Measurements from ENCODE around the gene CTCF.

CTCF gene

DNA sequence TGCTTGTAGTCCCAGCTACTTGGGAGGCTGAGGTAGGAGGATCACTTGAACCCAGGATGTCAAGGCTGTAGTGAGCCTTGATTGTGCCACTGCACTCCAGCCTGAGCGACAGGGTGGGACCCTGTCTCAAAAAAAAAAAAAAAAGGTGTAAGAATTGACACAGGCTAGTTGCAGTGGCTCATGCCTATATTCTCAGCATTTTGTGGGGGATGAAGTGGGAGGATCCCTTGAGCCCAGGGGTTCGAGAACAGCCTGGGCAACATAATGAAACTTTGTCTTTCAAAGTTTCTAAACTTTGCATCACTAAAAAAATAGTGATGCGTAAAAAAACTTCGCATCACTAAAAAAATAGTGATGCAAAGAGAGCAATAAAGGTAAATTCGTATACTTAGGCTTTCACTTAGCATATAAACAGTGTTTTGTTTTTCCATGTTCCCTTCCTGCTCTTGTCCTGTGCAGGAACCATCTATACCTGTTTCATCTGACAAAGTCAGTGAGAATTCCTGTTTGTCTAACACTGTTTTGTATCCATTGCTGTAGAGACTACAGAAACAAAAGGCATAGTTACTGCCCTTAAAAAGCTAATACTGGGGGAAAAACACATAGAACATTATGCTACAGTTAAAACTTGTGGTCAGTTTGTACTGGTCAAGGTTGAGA lies 32.1 kb downstream of the CTCF start:
- DNase-seq (ENCODE audit: low read depth in 2 of 2, low spot score in 1 of 2): no peak

DNA sequence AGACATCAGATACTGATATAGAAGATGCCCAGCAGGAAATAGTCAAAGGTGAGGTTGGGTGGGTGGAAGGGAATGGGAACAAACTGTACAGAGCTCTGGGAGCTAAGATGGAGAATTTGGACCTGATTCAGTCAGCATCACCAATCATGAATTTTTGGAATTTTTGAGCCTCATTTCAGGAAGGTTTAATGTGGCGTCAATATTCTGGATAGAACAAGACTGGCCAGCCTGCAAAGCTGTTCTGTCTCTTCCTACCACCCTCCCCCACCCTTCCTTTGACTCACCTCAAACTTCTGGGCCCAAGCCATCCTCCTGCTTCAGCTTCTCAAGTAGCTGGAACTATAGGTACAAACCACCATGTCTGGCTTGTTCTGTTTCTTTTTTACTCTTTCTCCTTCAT lies 32.6 kb downstream of the CTCF start:
- no peak for DNase-seq (ENCODE audit: low read depth in 2 of 2, low spot score in 1 of 2)

DNA sequence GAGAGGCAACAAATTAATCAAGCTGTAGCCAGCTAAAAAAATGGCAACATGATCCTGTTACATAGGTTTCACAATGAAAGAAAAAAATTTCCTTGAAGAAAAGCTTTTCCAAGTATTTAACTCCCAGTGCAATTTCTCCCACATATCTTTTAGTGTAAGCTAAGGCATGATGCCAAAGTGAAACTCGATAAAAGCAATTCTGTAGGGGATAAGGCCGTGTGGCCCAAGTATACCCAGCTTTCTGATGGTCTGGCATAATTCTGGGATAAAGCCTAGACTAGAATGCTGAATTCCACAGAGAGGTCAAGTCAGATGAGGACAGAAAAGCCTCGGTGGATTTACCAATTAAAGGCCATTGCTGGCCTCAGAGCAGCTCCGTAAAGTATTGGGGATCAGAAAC lies 36.2 kb downstream of the CTCF start:
- no peak for DNase-seq (ENCODE audit: low read depth in 2 of 2, low spot score in 1 of 2)

DNA sequence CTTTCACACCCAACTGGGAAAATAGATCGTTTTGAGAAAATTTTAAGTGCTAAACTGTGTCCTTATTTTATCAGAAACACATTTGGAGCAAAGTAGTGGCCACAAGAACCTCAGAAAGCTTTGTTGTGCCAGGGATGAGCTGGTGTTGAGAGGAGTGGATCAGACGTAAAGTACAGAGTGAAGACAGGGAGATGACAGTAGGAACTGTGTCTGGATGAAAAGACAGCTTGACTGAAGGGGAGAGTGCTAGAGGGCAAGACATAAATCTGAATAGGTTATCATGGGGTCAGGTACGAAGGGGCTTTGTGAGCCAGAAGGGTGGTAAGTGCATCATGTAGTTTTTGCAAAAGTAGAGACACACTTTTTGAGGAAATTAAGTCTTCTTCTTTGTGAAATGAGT lies 43.3 kb downstream of the CTCF start:
- no peak for DNase-seq (ENCODE audit: low read depth in 2 of 2, low spot score in 1 of 2)

GRCh38 chr16:67606632-67607031 lies 44.3 kb downstream of the CTCF start:
- no peak for DNase-seq (ENCODE audit: low read depth in 2 of 2, low spot score in 1 of 2)

GRCh38 chr16:67608364-67608763 lies 46.0 kb downstream of the CTCF start:
- DNase-seq (ENCODE audit: low read depth in 2 of 2, low spot score in 1 of 2): no peak

GRCh38 chr16:67613808-67614207 lies 51.5 kb downstream of the CTCF start:
- DNase-seq (ENCODE audit: low read depth in 2 of 2, low spot score in 1 of 2): no peak

DNA sequence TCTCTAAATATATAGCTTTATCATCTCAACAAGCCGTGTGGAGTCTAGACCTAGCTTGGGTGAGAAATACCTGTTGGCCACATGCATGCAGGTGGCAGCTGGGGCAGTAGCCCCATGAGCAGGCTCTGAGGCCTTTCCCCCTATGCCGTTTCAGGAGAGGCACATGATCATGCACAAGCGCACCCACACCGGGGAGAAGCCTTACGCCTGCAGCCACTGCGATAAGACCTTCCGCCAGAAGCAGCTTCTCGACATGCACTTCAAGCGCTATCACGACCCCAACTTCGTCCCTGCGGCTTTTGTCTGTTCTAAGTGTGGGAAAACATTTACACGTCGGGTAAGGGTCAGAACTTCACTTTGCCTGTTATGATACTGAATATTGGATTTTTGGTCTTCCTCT lies 65.9 kb downstream of the CTCF start:
- DNase-seq (ENCODE audit: low read depth in 2 of 2, low spot score in 1 of 2): no peak

- no peak for DNase-seq (ENCODE audit: low read depth in 2 of 2, low spot score in 1 of 2)
These were observed 70.3 kb downstream of the CTCF start for GRCh38 chr16:67632415-67633172.

- DNase-seq (ENCODE audit: low read depth in 2 of 2, low spot score in 1 of 2): no peak
These were observed 74.4 kb downstream of the CTCF start for GRCh38 chr16:67636713-67637112.

DNA sequence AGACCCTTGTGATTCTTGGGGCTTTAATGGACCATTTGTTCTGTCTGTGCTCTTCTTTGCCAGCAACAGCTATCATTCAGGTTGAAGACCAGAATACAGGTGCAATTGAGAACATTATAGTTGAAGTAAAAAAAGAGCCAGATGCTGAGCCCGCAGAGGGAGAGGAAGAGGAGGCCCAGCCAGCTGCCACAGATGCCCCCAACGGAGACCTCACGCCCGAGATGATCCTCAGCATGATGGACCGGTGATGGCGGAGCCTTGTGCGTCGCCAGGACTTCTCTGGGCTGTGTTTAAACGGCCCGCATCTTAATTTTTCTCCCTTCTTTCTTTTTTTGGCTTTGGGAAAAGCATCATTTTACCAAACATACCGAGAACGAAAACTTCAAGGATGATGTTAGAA lies 75.3 kb downstream of the CTCF start:
- no peak for DNase-seq (ENCODE audit: low read depth in 2 of 2, low spot score in 1 of 2)

- DNase-seq (ENCODE audit: low read depth in 2 of 2, low spot score in 1 of 2): no peak
These were observed 79.7 kb downstream of the CTCF start for GRCh38 chr16:67641779-67642708.

GRCh38 chr16:67644038-67644437 lies 81.7 kb downstream of the CTCF start:
- no peak for DNase-seq (ENCODE audit: low read depth in 2 of 2, low spot score in 1 of 2)

DNA sequence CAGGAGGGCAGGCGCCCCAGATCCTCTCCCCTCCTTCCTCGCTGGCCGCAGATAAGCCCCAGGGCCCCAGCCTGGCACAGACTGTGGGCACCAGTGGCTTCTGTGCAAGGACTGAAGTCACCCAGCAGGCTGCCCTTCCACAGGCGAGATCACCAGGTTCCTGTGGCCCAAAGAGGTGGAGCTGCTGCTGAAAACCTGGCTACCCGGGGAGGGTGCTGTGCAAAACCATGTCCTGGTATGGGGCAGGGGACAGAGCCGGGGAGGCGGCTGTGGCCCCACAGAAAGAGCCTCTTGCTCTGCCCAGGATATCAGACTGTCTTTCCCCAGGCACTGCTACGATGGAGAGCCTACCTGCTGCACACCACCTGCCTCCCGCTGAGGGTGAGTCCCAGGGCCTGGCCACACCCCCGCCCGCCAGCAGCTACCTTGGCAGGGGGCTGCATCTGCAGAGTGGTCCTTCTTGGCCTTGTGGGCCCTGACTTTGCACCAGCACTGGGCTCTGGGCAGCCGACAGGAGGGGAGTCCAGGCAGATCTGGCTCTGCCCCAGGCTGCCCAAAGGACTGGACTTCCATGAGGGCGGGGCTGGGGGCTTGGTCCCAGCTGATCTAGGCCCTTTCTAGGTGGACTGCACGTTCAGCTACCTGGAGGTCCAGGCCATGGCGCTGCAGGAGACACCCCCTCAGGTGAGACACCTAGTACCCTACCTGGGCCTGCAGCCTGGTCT lies 83.2 kb downstream of the CTCF start:
- no peak for DNase-seq (ENCODE audit: low read depth in 2 of 2, low spot score in 1 of 2)

GRCh38 chr16:67647111-67647651 lies 84.9 kb downstream of the CTCF start:
- no peak for DNase-seq (ENCODE audit: low read depth in 2 of 2, low spot score in 1 of 2)

DNA sequence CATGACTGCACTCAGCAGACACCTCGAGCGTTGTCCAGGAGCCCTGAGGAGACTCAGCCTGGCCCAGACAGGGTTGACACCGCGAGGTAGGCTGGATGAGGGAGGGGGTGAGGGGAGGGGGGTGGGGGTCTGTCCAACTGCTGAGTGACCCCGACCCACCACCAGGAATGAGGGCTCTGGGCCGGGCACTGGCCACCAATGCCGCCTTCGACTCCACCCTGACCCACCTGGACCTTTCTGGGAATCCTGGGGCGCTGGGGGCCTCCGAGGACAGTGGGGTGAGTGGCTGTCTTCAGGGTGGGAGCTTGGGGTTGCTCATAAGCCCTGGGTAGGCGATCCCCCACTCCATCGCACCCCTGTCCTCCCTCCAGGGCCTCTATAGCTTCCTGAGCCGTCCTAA lies 85.4 kb downstream of the CTCF start:
- DNase-seq (ENCODE audit: low read depth in 2 of 2, low spot score in 1 of 2): no peak

DNA sequence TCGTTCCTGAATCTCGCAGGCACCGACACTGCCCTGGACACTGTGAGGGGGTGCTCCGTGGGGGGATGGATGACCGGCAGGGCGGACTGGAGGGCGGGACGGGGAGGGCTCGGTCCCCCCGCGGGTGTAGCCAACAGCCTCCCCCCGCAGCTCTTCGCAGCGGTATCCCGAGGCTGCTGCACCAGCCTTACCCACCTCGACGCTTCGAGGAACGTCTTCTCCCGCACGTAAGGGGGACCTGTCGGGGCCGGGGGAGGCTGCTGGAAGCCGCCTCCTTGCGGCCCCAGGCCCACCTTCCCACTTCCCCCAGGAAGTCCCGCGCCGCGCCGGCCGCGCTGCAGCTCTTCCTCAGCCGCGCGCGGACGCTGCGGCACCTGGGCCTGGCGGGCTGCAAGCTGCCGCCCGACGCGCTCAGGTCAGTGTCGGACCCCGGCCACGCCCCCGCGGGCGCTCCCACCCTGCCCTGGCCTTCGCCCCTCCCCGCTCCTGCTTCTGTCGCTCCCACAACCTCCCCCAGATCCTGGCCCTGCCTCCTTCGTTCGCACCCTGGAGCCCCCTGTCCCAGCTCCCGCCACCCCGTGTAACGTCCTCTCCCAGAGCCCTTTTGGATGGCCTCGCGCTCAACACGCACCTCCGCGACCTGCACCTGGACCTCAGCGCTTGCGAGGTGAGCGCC lies 85.9 kb downstream of the CTCF start:
- no peak for DNase-seq (ENCODE audit: low read depth in 2 of 2, low spot score in 1 of 2)

- no peak for DNase-seq (ENCODE audit: low read depth in 2 of 2, low spot score in 1 of 2)
These were observed 86.6 kb downstream of the CTCF start for GRCh38 chr16:67648764-67649407.

GRCh38 chr16:67649494-67649931 lies 87.2 kb downstream of the CTCF start:
- DNase-seq (ENCODE audit: low read depth in 2 of 2, low spot score in 1 of 2): no peak

DNA sequence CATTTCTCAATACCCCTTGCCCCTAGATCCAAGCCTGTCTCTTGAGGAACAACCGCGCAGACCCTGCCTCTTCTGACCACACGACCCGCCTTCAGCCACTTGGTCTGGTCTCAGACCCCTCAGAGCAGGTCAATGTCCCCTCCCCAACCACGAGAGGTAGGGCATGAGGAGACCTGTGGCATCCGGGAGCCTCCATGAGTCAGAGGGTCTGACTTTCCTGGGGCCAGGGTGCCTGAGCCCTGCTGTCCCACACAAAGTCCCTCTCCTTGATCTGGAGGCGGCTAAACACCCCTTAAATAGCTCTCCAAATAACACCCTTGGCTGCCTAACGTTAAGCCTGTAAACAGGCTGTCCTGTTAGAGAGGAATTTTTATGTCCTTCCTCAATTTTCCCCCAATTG lies 87.7 kb downstream of the CTCF start:
- no peak for DNase-seq (ENCODE audit: low read depth in 2 of 2, low spot score in 1 of 2)

Data from stimulated activated CD8-positive, alpha-beta memory T cell treated with anti-CD3 and anti-CD28 coated beads, Interleukin-4, amount 100 ng/mL, for 4 hours (primary cell).